HL-60/S4 (cell line): ENCODE data around the gene ISYNA1.

ENCODE experiments used
- in situ Hi-C: fragments of 300-500 bp; cut with MboI; formaldehyde crosslinking; loops from 2 replicates; pipeline ENCODE4 v1.14.3; 2022; ENCODE audit warnings: low sequenced_read_pairs

The ISYNA1 gene

DNA sequence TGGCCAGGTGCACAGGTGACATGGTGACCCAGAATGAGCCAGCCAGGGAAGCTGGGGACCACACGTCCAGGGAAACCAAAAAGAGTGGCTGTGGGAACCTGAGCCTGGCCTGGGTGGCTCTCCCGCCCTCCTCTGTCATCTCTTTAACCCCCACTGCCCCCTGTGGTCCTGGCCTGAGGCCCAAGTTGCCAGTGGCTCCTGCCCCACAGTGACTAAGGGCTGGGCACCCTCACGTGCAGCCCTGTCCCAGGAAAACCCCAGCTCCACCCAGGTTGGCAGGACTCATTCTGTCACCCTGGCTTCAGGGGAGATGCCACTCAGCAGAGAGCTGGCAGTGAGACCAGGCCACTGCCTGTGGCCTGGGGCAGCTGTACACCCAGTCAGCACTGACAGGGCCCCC, 30.6 kb upstream of the ISYNA1 start:
- in situ Hi-C loops: loop anchor here (25.0 kb wide), 1 partner anchor 519 kb away; no protein-coding TSS in a partner anchor

DNA sequence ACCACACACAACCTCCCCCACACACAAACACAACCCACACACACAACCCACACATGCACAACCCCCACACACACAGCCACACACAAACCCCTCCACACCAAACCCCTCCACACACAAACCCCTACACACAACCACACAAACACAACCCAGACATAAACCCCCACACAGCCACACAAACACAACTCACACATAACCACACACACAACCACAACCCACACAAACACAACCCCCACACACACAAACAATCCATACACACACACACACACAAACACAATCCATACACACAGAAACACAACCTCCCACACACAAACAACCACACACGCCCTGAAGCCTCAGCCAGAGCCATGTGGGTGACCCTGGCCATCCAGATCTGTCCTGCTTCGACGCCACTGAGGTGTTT, 30.0 kb upstream of the ISYNA1 start:
- in situ Hi-C loops: loop anchor here (25.0 kb wide), 1 partner anchor 519 kb away; no protein-coding TSS in a partner anchor

DNA sequence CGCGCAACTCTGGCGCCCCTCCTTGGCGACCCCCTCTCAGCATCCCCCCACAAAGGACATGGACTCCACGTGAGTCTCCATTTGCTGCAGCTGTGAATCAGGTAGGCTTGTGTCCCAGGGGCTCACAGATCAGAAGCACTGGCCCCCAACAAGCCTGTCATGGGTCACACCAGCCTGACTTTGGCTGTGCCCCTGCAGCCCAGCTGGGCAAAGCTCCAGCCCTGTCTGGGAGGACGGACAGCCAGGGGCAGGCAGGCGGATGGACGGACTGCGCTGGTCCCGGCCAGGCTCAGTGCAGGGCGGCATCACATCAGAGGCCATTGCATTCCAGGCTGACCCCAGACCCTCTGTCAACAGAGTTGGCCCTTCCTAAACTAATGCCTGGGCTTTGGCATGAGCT, 28.4 kb upstream of the ISYNA1 start:
- in situ Hi-C loops: loop anchor here (25.0 kb wide), 1 partner anchor 521 kb away; no protein-coding TSS in a partner anchor

DNA sequence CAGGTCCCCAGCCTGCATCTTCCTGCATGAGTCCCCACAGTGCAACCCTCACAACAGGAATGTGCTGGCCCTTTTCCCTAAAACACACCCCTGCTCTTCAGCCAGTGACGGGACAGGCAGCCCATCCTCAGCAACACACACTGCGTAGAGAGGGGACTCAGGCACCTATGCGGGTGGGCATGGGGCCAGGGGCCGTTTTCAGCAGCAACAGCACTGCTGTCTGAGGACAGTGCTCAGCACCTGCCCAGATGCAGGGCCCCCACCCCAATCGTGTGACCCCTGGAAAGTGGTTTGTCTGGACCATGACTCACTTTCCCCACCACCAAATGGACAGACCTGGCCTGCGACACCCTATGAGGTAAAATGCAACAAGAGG, 28.0 kb upstream of the ISYNA1 start:
- in situ Hi-C loops: loop anchor here (25.0 kb wide), 1 partner anchor 521 kb away; no protein-coding TSS in a partner anchor

DNA sequence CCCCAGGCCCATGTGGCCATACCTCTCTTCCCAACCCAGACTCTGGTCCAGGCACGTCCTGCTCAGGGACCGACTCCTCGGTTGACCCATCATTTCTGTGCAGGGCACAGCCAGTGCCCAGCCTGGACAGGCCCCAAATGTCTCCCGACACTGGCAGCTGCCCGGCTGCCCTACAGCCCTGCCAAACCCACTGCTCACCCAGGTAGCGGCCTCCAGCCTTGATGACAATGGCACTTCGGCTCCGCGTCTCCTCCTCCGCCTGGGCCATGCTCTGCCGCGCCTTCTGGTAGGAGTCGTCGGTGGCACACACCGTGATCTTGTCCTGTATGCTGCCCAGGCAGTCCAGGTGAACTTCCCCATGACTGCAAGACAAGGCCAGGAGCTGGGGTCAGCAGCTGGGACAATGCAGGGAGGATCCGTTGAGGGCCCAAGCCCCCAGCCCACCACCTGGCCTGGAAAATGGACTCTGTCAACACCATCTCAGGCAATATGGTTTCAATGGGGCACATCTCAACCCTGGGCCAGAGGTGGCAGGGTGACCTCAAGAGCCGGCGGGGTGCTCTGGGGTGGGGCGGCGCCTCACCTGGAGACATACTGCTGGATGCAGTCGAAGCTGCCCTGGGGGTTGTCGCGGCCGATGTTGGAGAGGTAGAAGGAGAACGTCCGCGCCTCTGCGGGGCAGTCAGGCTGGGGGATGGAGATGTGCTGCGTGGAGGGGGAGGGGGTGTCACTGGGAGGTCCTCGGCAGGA, 27.5 kb upstream of the ISYNA1 start:
- in situ Hi-C loops: loop anchor here (25.0 kb wide), 1 partner anchor 522 kb away; no protein-coding TSS in a partner anchor

DNA sequence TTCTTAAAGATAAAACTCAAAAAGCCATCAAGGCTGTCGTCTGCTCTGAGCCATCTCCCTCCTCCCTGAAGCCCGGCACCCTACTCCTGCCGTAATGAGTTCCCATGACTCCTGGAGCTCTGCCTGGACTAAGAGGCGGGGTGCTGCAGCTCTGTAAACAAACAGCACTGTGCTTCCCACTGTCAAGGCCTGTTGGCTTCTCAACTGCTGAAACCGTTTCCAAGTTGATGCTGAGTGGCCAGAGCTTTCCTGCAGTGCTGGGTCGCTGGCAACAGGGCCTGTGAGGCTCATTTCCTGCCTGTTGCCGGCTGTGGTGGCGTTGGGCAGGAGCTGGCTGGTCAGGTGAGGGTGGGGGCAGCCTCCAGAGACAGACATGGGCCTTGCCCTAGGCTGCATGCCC, 26.7 kb upstream of the ISYNA1 start:
- in situ Hi-C loops: loop anchor here (25.0 kb wide), 1 partner anchor 523 kb away; no protein-coding TSS in a partner anchor

DNA sequence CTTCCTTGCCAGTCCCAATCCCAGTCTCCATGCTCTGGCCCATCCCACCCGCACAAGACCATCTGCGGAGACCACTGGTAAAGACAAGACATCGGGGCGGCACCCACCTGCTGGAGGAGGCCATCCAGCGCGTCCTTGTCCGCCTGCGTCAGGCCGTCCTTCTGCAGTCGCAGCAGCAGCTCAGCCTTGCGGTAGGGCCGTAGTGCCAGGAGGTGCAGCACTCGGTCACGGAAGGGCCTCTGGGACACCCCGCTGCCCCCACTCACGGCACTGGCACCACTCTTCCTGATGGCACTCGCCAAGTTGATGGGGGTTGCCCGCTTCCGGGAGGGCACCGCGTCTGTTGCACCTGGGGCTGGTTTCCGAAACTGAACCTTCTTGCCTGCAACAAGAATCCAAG, 23.5 kb upstream of the ISYNA1 start:
- in situ Hi-C loops: loop anchor here (25.0 kb wide), 1 partner anchor 526 kb away; no protein-coding TSS in a partner anchor

DNA sequence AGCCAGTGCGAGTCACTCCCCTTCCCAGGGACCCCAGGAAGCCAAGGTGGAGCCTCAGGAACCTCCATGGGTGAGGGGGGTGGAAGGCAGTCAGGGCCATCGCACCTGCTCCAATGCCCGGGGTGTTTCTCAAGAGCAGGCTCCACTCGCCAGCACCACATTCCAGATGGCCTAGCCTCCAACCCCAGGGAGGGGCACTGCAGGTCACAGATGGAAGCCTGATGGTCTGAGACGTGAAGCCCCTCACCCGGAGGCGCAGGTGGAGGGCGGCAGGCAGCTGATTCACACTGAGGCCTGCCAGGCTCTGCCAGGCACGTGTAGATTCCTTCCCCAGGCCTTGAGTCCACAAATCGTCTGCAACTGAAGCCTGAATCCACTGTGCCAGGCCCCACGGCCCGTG, 23.0 kb upstream of the ISYNA1 start:
- in situ Hi-C loops: loop anchor here (25.0 kb wide), 1 partner anchor 526 kb away; no protein-coding TSS in a partner anchor

DNA sequence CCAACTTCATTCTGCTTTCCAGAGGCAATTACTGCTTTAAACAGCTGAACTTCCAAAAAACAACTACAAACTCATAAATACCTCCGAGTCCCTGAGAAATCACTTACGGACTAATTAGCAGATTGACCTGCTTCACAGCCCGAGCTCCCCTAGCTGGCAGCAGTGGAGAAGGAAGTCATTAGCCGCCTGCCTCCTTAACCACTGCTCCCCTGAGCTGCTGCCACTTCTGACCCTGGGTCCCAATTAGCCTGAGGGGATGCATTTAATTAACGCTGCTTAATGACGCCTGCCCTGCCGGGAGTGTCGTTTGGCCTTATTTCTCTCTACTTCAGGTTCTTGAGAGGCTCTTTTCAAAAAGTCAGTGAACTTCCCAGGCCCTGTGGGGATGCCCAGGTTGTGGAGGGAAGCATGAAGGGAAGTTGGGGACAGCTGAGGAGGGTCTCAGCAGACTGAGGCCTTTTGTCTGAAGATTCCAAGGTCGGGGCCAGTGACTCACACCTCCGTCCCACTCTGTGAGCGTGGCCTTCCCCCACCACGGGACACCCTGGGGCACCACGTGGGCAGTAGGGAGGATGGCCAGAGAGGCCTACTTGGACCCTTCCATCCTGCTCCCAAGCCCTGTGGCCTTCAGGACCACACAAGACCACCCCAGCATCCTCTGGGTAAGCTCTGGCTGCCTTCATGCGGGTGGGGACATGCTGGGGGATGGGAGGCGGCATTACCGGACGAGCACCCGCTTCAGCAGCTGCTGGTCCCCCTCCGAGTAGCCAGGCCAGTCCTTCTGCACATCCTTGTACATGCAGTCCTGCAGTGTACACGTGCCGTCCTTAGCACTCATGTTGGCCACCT, 19.8 kb upstream of the ISYNA1 start:
- in situ Hi-C loops: loop anchor here (10.0 to 25.0 kb wide), 2 partner anchors 397 to 530 kb away; no protein-coding TSS in a partner anchor

DNA sequence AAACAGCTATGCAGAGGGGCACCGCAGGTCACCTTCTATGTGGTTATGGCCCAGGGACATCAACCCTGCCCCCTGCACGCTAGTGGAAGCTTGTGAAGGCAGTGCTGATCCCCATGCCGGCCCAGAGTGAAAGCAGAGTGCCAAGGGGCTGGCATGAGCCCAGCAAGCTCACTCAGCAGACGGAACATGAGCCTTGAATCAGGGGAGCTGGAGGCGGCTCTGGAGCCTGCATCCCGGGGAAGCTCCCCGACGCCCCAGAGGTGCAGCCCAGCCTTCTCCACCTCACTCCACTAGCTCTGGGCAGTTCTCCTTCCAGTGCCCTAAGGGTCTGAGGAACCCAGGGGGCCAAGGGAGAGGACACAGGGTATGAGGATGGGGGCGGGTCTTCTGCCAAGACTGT, 19.0 kb upstream of the ISYNA1 start:
- in situ Hi-C loops: loop anchor here (10.0 to 25.0 kb wide), 2 partner anchors 398 to 530 kb away; no protein-coding TSS in a partner anchor

DNA sequence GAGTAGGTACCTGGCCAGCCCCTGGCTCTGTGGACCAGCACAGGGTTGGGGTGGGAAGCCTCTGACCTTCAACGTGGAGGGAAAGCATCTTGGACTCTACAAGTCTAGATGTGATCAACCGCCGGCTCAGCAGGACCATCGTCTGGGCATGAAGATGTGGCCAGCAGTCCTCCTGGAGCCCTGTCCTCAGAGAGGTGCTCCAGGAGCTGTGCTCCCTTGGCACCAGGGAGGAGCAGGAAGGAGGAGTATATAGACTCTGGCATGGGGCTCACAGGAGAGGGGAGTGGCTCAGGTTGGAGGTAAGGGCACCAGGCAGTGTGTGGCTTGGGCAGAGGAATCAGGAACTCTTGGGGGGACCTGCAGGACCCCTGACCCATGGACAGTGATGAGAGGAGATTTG, 18.3 kb upstream of the ISYNA1 start:
- in situ Hi-C loops: loop anchor here (10.0 to 25.0 kb wide), 2 partner anchors 399 to 531 kb away; no protein-coding TSS in a partner anchor

DNA sequence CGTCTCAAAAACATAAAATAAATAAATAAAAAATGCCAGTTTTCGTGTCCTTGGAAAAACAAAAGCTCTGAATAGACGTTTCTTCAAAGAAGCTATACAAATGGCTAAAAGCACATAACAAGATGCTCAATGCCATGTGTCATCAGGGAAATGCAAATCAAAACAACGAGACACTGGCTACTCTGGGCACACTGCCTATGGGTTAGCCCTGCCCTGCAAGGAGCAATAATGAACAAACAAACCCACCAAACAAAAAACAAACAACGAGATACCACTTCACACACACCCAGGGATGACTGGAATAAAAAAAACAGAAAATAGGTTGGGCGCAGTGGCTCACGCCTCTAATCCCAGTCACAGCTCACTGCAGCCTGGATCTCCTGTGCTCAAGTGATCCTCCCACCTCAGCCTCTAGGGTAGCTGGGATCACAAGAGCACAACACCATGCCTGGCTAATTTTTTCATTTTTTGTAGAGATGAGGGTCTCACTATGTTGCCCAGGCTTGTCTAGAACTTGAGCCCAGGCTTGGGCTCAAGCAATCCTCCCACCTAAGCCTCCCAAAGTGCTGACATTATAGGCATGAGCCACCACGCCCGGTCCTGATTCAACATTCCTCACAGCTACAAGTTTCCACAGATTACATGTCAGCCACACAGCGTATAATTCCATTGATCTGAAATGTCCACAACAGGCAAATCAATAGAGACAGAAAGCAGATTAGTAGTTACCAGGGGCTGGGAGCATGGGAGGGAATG, 15.5 kb upstream of the ISYNA1 start:
- in situ Hi-C loops: loop anchor here (10.0 to 25.0 kb wide), 2 partner anchors 401 to 534 kb away; no protein-coding TSS in a partner anchor

DNA sequence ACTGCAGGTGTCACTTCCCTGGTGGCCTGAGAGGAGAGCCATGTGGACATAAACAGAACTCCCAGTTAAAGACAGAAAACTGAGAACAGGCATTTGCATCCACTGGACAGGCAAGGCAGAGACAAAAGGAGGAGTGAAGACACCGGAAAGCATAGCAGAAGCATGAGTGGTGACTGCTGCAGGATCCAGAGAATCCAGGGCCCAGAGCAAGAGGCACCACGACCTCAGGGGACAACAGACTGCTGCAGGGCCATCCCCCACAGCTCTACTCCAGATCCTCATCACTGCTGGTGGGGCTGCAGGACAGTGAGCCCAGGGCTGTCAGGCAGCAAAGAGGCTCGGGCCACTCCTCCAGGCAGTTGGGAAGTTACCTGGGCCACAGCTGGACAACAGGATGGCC, 14.5 kb upstream of the ISYNA1 start:
- in situ Hi-C loops: loop anchor here (10.0 to 25.0 kb wide), 2 partner anchors 402 to 535 kb away; no protein-coding TSS in a partner anchor

DNA sequence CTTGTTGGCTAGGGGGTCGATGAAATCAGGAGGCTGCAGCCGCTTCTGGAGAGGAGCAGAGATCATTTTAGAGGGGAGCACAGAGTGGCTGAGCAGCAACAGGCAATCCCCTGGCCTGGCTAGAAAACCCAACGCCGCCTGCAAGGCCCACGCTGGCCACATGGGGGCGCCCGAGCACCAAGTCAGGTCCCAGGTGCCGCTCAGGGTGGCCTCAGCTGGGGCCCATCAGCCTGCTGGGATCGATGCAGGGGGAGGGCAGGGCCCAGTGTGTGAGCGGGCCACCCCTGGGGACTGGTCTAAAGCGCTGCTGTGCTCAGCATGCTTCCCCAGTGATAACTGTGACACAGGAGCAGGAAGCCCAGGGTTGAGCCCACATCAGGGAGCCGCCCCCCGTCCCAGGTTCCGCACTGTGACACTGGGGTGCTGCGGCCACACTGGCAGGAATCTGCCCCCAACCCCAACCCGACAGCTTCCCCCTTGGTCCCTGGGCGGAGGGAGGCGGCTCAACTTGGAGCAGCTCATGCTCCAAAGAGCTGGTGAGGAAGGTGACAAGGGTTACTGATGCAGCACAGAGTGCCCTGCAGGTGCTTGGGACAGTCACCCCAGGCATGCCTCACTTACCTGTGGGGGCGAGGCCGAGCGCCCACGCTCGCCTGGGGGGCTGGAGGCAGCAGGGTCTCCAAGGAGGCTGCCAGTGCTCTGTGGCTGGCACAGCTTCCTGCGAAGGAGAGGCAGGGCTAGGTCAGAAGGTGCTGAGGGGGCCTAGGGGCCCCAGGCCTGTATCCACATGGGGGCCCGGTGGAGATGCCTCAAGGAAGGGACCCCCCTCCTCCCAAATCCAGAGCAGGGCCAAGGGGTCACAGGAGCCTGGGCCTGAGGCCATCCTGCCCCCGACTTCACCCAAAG, 13.3 kb upstream of the ISYNA1 start:
- in situ Hi-C loops: loop anchor here (10.0 to 25.0 kb wide), 2 partner anchors 404 to 536 kb away; no protein-coding TSS in a partner anchor

DNA sequence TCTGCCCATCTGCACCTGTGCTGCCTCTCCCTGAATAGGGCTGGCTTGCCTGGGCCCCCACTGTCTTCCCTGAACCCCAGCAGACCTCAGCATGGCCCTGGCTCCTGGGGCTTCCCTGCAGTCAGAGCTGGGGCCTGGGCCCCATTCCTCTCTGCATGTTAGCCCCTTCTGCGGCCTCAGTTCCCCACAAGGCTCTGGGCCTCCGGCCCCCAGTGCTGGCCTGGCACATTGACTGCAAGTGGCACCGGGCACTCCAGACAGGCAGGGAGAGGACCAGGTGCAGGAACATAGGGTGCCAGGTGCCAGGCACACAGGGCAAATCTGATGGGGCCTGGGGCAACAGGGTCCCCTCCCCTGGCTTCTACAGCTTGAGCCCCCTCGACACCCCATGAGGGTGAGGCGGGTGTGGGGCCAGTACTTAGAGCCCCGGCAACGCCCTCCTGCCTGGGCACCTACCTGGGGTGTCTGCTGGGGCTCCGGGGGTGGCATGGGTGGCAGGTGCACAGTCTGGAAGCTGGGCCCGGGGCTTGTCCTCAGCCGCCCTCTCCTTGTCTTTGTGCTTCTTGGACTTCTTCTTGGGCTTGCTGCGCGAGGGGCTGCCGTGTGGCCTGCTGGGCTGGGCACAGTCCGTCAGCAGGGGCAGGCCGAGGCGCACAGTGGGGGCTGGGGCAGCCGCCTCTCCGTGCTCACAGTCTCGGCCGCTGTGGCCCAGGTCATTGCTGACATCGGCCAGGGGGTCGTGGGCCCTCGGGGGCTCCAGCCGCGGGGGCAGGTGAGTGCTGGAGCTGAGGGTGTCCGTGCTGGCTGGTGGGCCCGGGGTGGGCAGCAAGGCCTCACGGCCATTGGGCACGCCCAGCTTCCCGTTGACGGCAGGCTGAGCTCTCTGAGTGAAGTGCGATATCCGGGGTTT, 12.3 kb upstream of the ISYNA1 start:
- in situ Hi-C loops: loop anchor here (10.0 to 25.0 kb wide), 2 partner anchors 405 to 537 kb away; no protein-coding TSS in a partner anchor

DNA sequence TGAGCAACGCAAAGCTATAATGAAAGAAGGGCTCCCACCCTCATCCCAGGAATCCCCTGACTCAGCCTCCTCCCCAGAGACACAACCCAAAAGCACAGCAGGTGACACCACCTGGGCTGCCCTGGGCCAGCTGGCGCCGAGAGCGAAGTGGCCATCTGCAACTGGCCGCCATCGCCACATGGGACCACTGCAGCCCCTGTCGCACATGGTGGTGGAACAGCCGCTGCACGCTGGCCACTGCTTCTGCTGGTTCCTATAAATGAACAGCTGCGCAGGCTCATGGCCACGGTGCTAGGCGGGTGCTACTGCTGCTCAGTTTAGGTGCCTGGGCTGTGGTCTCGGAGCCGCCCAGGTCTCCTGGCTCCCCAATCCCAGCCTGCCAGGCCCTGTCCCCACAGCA, 11.6 kb upstream of the ISYNA1 start:
- in situ Hi-C loops: no loop called here

DNA sequence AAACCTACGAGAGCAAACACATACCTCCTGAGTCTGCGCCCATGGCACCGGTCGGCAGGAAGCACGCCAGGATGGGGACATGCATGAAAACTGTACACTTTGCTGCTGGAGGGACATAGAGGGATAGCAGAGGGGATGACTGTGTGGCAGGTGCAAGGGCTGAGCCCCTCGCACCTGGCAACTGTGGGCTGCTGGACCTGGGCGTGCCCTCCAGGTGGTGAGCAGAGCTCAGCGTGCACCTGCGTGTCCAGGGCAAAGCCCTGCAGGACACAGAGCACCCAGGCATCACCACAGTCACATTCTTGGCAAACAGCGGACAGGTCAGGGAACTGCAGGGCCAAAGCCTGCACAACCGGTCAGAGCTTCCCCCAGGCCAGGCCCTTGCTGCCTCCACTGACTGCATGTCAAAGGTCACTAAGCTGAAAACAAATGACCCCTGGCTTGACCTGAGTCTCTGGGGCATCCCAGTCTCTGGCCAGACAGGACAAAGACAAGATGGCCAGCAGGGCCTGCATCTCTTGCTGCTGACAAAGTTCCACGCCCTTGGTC, 9.0 kb upstream of the ISYNA1 start:
- in situ Hi-C loops: no loop called here
